HG02763 (cell line): ENCODE data around the gene LGALS7.
A peak's percentile ranks its signal among the peaks of the same experiment; 100 is the strongest.
"Not testable (repeated sequence)": the region's sequence is repeated elsewhere in the genome, so short reads cannot be mapped to it uniquely, and the experiment has no call there.

ENCODE experiments used
- ATAC-seq: cut with Tn5 transposase; IDR thresholded peaks from one replicate; pipeline ENCODE4 v1.9.1; 2021; ENCODE audit warnings: mild to moderate bottlenecking, moderate library complexity; ENCODE audit not compliant: unreplicated experiment

Gene LGALS7

DNA sequence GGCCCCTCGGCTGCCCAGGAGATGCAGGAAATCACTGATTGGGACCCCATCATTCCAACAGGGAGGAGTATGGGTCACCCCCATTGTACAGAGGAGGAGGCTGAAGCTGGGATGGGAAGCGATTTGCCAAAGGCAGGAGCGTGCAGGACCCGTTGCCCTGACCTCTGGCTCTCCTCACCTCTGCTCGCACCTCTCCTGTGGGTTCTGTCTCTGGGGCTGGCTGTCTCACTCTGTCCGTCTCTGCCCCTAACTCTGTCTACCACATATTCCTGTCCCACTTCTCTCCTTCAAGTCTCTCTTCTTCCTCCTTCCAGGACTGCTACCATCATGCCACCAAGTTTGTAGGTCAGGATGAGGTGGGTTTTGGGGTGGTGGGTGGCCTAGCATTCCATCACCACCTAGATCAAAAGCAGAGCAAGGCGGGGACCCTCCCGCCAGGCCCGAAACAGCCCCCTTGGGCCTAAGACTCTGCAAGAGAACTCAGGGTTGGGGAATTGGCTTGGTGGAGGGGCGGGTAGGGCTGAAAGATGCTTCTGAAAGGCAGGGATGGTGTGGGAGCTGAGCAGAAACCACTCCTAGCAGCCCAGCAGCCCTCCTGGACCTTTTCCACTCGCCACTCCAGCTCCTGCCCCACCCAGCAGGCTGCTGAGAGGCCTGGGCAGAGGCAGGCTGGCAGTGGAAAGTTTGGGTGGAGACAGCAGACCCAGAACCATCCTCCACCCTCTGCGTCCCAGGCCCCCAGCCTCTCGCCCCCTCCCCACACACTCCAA lies 1.0 kb upstream of the LGALS7 start:
- ATAC-seq: no peak

DNA sequence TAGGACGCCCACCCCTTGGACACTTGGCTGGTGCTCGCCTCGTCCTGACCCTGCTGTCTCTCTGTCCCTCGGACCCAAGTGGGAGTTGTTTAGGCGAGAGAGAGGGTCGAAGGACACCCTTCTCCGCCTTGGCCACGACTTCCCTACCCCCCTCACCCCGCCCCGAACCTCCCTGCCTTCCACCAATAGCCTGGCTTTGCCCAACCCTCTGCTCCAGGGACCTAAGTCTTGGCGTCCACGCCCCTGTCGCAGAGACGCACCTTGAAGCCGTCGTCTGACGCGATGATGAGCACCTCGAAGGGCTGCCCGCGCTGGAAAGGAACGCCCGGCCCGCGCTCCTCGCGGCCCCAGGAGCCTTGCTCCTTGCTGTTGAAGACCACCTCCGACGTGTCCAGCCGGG lies 1.7 kb downstream of the LGALS7 start:
- ATAC-seq: not testable (repeated sequence)

DNA sequence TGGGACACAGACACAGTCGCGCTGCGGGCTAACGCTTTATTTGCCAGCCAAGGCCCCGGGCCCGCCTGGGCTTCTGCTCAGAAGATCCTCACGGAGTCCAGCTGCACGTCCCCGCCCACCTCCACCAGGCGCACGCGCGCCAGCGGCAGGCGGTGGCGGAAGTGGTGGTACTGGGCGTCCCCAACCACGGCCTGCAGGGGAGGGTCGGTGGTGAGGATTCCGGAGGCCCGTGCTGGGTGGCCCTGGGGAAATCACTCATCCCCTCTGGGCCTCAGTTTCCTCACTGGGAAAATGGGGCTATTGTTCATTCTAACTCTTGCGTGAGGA lies 2.4 kb downstream of the LGALS7 start:
- ATAC-seq: peak; percentile 59

DNA sequence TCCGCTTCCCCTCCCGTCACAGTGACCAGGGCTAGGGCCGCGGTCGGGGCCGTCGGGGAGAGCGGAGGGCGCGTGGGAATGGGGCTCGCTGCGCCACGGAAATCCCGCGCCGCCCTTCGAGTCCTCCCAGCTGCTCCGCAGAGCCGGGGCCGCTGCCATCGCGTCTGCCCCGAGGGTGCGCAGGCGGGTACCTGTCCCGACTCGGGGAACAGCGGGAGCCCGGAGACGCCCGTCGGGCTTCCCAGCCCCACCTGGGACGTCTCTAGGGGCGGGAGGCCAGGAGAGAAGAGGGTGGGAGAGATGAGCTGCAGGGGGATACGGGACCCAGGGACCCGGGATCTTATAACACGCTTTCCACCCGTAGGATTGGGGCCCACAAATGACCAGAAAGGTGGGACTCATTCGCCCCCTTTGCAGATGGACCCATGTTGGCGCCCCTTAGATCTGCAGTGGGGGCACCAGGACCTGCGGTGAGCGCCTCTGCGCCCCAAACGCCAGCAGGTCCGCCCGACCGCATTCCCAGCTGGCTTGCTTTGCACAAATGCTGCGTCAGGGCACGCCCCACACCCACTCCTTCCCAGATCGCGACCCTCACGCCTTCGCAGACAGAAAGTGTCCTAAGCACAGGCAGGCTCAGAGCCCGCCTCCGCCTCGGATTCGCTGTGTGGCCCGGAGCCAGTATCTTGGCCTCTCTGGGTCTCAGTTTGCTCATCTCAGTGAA lies 2.9 kb downstream of the LGALS7 start:
- peak; percentile 14 for ATAC-seq

DNA sequence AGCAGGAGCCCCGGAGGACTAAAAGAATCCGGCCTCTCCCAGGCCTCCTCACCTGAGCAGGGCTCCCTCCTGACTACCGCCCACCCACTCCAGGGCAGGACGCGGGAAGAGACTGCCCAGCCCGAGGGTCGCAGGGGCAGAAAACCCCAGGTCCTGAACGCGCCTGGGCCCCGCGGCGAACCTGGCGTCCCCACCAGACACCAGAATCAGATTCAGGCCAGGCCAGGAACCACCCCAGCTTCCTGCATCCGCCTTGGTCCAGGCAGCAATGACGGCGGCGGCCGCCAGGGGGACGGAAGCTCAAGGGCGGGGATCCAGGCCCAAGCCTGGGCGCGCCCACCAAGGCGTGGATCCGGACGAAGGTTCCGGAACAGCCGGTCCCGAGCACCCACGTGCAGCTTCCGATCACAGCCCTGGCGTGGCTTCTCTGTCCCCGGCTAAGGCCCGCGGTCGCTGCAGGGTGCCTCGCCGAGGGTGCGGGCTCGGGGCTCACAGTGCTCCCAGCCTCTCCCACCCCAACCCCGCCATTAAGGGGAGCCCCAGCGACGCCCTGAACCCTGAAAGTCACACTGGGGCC lies 3.6 kb downstream of the LGALS7 start:
- no peak for ATAC-seq

DNA sequence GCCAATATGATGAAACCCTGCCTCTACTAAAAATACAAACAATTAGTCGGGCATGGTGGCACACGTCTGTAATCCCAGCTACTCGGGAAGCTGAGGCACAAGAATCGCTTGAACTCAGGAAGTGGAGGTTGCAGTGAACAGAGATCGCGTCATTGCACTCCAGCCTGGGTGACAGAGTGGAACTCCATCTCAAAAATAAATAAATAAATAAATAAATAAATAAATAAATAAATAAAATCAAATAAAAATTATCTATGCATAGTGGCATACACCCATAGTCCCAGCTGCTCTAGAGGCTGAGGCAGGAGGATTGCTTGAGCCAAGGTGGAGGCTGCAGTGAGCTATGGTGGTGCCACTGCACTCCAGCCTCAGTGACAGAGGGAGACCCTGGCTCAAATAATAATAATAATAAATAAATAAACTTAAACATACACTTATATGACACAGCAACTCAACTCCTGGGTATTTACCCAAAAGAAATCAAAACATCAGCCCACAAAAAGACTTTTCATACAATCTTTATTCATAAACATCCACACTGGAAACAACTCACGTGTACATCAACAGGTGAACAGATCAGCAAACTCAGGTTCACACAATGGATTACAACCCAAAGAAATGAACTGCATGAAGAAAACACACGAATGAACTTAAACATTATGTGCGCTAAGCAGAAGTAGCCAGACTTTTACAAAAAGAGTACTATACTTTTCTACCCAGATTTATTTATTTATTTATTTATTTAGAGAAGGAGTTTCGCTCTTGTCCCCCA lies 6.9 kb downstream of the LGALS7 start:
- no peak for ATAC-seq

DNA sequence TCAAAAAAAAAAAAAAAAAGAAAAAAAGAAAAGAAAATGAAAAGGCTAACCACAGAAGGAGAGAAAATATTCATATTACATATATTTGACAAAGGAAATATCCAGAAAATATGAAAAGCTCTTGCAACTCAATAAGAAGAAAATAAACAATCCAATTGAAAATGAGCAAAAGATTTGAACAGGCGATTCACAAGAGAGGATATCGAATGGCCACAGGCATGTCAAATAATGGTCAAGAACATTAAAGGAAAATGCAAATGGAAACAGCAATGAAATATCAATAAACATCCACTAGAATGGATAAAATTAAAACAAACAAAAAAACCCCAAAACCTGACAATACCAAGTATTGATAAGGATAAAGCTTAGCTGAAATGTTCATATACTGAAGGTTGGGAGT lies 8.1 kb downstream of the LGALS7 start:
- no peak for ATAC-seq

DNA sequence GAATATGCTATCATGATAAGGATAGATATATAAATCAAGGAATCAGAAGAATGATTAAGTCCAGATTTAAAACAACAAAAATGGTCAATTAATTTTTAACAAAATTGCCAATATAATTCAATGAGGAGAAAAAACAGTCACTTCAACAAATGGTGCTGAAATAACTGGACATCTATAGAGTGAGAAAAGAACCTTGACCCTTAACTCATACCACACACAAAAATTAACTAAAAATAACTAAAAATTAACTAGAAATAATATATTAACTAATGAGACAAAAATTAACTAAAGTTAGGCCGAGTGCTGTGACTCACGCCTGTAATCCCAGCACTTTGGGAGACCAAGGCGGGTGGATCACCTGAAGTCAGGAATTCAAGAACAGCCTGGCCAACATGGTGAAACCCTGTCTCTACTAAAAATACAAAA lies 9.5 kb downstream of the LGALS7 start:
- no peak for ATAC-seq

DNA sequence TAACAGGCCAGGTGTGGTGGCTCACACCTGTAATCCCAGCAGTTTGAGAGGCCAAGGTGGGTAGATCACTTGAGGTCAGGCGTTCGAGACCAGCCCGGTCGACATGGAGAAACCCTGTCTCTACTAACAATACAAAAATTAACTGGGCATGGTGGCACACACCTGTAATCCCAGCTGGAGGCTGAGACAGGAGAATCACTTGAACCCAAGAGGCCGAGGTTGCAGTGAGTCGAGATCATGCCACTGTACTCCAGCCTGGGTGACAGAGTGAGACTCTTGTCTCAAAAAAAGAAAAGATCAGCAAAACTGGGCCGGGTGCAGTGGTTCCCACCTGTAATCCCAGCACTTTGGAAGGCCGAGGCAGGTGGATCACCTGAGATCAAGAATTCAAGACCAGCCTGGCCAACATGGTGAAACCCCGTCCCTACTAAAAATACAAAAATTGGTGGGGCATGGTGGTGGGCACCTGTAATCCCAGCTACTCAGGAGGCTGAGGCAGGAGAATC lies 11.4 kb downstream of the LGALS7 start:
- not testable (repeated sequence) for ATAC-seq

DNA sequence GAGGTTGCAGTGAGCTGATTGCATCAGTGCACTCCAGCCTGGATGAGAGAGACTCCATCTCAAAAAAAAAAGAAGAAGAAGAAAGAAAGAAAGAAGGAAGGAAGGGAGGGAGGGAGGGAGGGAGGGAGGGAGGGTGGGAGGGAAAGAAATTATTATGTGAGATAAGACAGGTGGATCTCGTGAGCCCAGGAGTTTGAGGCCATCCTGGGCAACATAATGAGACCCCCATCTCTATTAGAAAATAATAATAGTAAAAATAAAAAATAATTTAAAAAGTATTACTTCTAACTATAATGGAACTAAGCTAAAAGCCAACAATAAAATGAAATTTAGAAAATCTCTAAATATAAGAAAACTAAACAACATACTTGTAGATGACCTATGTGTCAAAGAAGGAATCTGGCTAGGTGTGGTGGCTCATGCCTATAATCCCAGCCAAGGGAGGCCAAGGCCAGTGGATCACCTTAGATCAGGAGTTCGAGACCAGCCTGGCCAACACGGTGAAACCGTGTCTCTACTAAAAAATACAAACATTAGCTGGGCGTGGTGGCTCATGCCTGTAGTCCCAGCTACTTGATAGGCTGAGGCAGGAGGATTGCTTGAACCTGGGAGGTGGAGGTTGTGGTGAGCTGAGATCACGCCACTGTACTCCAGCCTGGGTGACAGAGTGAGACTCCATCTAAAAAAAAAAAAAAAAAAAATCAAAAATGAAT lies 12.4 kb downstream of the LGALS7 start:
- not testable (repeated sequence) for ATAC-seq

DNA sequence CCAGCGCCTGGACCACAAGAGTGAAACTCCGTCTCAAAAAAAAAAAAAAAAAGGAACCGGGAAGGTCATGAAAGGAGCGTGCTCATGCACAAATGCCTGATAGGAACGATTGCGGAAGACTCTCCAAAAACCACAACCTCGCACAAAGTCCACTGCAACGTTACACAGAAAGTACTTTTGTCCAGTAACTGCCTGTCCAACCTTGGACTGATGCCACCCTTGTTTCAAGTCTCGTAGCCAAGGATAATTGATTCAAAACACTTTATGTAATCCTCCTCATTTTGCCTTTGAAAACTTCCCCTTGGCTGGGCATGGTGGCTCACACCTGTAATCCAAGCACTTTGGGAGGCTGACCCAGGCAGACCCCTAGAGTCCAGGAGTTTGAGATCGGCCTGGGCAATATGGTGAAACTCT lies 13.7 kb downstream of the LGALS7 start:
- no peak for ATAC-seq

DNA sequence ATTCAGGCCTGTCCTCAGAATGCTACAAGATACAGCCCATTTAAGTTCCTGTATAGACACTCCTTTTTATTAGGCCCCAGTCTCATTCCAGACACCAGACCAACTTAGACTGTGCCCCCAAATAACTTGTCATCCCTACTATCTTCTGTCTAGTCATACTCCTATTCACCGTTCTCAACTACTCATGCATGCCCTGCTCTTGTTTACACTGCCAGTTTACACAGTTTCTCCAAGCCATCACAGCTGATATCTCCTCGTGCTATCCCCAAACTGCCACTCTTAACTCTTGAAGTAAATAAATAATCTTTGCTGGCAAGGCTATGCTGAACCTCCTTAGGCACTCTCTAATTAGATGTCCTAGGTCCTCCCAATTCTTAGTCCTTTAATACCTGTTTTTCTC lies 19.1 kb downstream of the LGALS7 start:
- not testable (repeated sequence) for ATAC-seq

DNA sequence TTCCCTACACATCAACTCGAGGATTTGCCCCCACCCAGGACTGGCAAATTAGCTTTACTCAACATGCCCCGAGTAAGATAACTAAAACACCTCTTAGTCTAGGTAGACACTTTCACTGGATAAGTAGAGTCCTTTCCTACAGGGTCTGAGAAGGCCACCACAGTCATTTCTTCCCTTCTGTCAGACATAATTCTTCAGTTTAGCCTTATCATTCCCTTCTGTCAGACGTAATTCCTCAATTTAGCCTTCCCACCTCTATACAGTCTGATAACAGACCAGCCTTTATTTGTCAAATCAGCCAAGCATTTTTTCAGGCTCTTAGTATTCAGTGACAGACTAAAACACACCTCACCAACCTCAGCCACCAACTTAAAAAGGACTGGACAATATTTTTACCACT lies 19.5 kb downstream of the LGALS7 start:
- not testable (repeated sequence) for ATAC-seq

DNA sequence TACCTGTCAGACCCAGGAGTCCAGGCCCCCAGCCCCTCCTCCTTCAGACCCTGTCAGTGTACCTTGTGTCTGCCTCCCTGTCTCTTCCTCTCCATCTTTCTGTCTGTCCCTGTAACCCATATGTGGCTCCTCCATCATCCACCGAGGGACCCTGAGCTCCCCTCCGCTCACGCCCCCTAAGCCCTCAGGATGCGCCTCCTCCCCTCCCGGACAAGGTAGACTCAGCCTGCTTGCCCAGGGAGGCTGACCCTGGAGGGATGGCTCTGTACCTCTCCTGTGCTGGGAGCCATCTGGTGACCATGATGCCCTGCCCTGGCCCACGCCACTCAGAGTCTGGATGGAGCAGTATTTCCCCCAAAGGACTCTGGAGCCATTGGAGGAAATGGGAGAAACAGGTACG lies 28.0 kb downstream of the LGALS7 start:
- ATAC-seq: no peak

DNA sequence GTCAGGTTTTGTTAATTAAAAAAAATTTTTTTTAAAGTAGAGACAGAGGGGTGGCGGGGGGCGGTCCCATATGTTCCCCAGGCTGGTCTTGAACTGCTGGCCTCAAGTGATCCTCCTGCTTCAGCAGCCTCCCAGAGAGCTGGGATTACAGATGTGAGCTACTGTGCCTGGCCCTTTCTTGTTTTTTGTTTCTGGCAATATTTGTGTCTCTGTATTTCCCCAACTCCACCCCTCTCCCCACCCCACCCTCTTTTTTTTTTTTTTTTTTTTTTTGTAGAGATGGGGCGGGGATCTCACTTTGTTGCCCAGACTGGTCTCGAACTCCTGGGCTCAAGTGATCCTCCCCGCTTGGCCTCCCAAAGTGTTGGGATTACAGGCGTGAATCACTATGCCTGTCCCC lies 28.4 kb downstream of the LGALS7 start:
- no peak for ATAC-seq

DNA sequence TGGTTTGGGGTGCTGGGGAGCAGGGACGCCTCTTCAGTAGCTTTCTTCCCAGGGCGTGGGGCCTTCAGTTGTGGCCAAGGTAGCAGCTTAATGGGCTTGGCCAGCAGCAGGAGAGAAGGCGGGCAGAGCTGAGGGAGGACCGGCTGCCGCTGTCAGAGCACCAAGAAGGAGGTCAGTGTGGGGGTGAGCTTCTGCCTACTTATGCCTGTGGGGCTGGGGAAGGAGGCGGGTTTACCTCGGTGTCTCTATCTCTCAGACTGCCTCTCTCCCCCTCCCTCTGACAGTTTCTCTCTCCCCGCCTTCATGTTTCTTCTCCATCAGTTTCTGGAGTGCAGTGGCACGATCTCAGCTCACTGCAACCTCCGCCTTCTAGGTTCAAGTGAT lies 29.0 kb downstream of the LGALS7 start, which contains the start of gene CAPN12:
CAPN12 (minus strand) TSS at position 177 of the 384 bp plus-strand sequence. CDS start 309 bp downstream, outside the sequence.
- no peak for ATAC-seq

DNA sequence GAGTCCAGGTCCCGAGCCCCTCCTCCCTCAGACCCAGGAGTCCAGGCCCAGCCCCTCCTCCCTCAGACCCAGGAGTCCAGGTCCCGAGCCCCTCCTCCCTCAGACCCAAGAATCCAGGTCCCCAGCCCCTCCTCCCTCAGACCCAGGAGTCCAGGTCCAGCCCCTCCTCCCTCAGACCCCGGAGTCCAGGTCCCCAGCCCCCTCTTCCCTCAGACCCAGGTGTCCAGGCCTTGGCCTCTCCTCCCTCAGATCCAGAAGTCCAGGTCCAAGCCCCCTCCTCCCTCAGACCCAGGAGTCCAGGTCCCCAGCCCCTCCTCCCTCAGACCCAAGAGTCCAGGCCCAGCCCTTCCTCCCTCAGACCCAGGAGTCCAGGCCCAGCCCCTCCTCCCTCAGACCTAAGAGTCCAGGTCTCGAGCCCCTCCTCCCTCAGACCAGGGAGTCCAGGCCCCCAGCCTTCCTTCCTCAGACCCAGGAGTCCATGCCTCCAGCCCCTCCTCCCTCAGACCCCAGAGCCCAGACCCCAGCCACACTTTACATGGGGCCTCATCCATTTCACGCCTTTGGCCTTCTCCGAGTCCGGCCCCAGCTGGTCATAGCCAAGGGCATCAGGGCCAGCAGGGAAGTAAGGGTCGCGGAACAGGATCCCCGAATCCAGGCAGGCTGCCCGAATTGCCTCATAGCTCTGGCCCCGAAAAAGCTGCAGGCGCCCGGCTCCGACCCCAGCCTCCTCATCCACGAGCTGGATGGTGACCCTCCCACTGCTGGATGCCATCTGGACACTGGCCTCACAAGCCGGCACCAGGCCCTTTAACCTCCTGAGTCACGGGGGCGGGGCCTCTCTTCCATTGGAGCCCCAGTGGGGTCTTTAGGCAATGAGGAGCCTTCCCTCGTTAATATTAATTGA lies 29.7 kb downstream of the LGALS7 start:
- no peak for ATAC-seq

DNA sequence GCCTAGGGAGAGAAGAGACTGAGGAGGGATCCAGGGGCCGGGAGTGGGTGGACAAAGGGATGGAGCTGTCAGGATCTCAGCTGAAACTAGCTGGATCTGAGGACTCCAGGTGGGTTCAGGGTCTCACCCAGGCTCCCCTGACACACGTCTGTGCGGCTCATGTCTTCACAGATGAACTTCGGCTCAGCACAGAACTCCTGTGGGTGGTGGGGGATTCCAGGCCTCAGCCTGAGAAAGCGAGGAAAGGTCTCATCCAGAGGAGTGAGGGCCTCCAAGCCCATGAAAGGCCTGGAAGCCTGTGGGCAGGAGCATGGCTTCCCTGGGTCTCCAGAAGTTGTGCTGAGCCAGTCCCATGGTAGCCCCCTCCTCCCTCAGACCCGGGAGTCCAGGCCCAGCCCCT lies 30.4 kb downstream of the LGALS7 start:
- no peak for ATAC-seq

DNA sequence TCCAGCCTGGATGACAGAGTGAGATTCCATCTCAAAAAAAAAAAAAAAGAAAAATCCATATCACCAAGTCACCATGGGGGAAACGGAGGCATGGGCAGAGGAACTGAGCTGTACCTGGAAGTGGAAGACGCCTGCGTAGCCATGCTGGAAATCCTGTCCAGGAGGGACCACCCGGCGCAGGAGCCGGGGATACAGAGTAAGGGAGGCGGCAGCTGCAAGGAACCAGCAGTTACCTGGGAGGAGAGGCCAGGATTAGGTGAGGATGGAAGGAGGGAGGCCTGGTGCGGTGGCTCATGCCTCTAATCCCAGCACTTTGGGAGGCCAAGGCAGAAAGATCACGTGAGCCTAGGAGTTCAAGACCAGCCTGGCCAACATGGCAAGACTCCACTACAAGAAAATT lies 31.0 kb downstream of the LGALS7 start:
- ATAC-seq: no peak
